Measurements from ENCODE around the gene TRIAP1.

GRCh38 chr12:120467439-120467838 is 21.3 kb upstream of the TRIAP1 start:
- TF ChIP-seq POLR2AphosphoS5 (IDR thresholded peaks at IDR 0.05; ENCODE audit: insufficient read depth, low read depth, low read length) (no peak), CTCF (IDR thresholded peaks at IDR 0.05; ENCODE audit: extremely low read depth in 1 of 2, insufficient read depth in 1 of 2, low read depth in 1 of 2, low read length in 2 of 2) (no peak), POLR2A (IDR thresholded peaks at IDR 0.05; ENCODE audit: low read depth, low read length) (no peak), FOS (IDR thresholded peaks at IDR 0.05; ENCODE audit: borderline replicate concordance, insufficient read depth, low read length) (no peak), EZH2 (IDR thresholded peaks at IDR 0.05; ENCODE audit: borderline replicate concordance, low read depth, low read length, severe bottlenecking) (no peak)
